ENCODE measurements around the gene GAN.

The GAN gene

GRCh38 chr16:81353895-81354294, 39.1 kb downstream of the GAN start:
- no peak for DNase-seq (ENCODE audit: low read depth in 2 of 2)

GRCh38 chr16:81357711-81358260, 43.0 kb downstream of the GAN start:
- no peak for DNase-seq (ENCODE audit: low read depth in 2 of 2)

- no peak for DNase-seq (ENCODE audit: low read depth in 2 of 2)
Measured at GRCh38 chr16:81358860-81359259, 44.1 kb downstream of the GAN start.

GRCh38 chr16:81360135-81360534, 45.4 kb downstream of the GAN start:
- DNase-seq (ENCODE audit: low read depth in 2 of 2), result no peak

- no peak for DNase-seq (ENCODE audit: low read depth in 2 of 2)
Measured at GRCh38 chr16:81365731-81366130, 51.0 kb downstream of the GAN start.

GRCh38 chr16:81366316-81366932, 51.7 kb downstream of the GAN start:
- no peak for DNase-seq (ENCODE audit: low read depth in 2 of 2)

- DNase-seq (ENCODE audit: low read depth in 2 of 2), result no peak
Measured at GRCh38 chr16:81367821-81368220, 53.1 kb downstream of the GAN start.

GRCh38 chr16:81369888-81370504, 55.2 kb downstream of the GAN start:
- DNase-seq (ENCODE audit: low read depth in 2 of 2), result no peak

- no peak for DNase-seq (ENCODE audit: low read depth in 2 of 2)
Measured at GRCh38 chr16:81371106-81371505, 56.3 kb downstream of the GAN start.

- DNase-seq (ENCODE audit: low read depth in 2 of 2), result no peak
Measured at GRCh38 chr16:81374550-81374949, 59.8 kb downstream of the GAN start.

- no peak for DNase-seq (ENCODE audit: low read depth in 2 of 2)
Measured at GRCh38 chr16:81376880-81377279, 62.1 kb downstream of the GAN start.

GRCh38 chr16:81378049-81378448, 63.3 kb downstream of the GAN start:
- no peak for DNase-seq (ENCODE audit: low read depth in 2 of 2)

- DNase-seq (ENCODE audit: low read depth in 2 of 2), result no peak
Measured at GRCh38 chr16:81380932-81381331, 66.2 kb downstream of the GAN start.

- no peak for DNase-seq (ENCODE audit: low read depth in 2 of 2)
Measured at GRCh38 chr16:81384006-81384405, 69.2 kb downstream of the GAN start.

GRCh38 chr16:81385031-81385756, 70.4 kb downstream of the GAN start:
- no peak for DNase-seq (ENCODE audit: low read depth in 2 of 2)

- no peak for DNase-seq (ENCODE audit: low read depth in 2 of 2)
Measured at GRCh38 chr16:81388357-81388756, 73.6 kb downstream of the GAN start.

GRCh38 chr16:81390840-81391239, 76.1 kb downstream of the GAN start:
- no peak for DNase-seq (ENCODE audit: low read depth in 2 of 2)

- no peak for DNase-seq (ENCODE audit: low read depth in 2 of 2)
Measured at GRCh38 chr16:81392011-81392410, 77.2 kb downstream of the GAN start.

GRCh38 chr16:81394416-81394815, 79.7 kb downstream of the GAN start:
- no peak for DNase-seq (ENCODE audit: low read depth in 2 of 2)

GRCh38 chr16:81394966-81395655, 80.3 kb downstream of the GAN start:
- no peak for DNase-seq (ENCODE audit: low read depth in 2 of 2)

- no peak for DNase-seq (ENCODE audit: low read depth in 2 of 2)
Measured at GRCh38 chr16:81397058-81397878, 82.5 kb downstream of the GAN start.

Measured in stimulated activated CD4-positive, alpha-beta T cell treated with anti-CD3 and anti-CD28 coated beads, Interleukin-1b, Interleukin-23, amount 100 ng/mL, for 1 hour (primary cell).